ENCODE results near the gene MAP7D1.

Gene MAP7D1

DNA sequence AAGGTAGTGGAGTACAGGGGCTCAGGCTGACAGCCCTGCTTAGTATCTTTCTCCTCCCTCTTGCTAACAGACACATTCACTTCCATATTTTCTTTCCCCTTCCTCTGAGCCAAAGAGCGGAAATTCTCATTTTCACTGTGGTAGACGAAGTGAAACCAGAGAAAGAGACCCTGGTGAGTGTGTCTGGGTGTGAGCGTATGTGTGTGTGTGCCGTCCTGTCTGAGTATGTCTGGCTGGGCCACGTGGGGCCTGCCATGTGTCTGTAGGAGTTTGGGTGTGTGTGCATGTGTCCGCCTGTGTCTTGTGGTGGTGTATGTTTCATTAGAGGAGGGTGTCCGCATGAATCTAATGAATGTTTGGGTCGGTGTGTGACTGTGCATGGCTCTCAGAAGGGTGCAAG, 32.6 kb upstream of the MAP7D1 start:
- H3K36me3 Mint-ChIP-seq = no peaks in the 10 kb centered on the region
- H3K27me3 Mint-ChIP-seq = peaks cover 12% of the 10 kb centered on the region

DNA sequence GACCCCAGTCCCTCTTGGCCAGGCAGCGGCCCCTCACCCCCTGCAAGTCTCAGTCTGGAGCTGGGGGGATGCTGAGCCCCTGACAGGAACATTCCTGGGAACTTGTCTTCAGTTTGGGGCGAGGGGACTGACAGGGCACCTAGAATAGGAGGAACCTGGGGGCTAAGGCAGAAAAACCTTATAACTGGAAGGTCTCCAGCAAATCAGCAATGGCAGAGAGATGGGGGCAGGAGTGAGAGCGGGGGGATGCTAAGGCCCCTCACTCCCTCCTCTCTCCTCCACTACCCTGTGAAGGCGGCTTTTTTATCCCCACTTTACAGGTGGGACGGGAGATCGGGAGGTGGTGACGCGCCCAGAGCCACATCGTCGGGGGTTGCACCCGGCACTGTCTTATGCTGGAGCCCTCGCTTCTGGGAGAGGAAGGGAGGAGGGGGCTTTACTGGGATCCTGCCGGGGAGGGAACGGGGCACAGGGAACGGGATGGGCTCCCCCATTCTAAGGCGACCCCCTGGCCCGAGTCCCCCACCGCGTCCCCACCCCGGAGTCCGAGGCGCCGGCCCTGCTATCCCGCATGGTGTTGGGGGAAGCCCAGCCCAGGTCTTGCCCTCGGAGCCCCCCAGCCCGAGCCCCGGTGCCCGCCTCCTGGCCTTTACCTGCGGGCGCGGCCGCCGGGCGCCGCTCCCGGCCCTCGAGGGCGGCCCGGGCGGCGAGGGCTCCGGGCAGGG, 31.4 kb upstream of the MAP7D1 start:
- peaks cover 29% of the 10 kb centered on the region for H3K4me1 Mint-ChIP-seq (ENCODE audit: low read depth)
- H3K27me3 Mint-ChIP-seq = peaks cover 12% of the 10 kb centered on the region
- H3K9me3 Mint-ChIP-seq (ENCODE audit: low read depth) = no peaks in the 10 kb centered on the region
- H3K36me3 Mint-ChIP-seq = no peaks in the 10 kb centered on the region
- peak overlapping the region; percentile 75 for H3K4me3 Mint-ChIP-seq
- H3K27ac Mint-ChIP-seq = peak overlapping the region; percentile 22

More for the DNA sequence above, 32.6 kb upstream of the MAP7D1 start:
- Mint-ChIP-seq H3K4me1 (ENCODE audit: low read depth) (peaks cover 29% of the 10 kb centered on the region), H3K4me3 (peak overlapping the region; percentile 63), H3K9me3 (ENCODE audit: low read depth) (no peaks in the 10 kb centered on the region), H3K27ac (peak overlapping the region; percentile 66)

DNA sequence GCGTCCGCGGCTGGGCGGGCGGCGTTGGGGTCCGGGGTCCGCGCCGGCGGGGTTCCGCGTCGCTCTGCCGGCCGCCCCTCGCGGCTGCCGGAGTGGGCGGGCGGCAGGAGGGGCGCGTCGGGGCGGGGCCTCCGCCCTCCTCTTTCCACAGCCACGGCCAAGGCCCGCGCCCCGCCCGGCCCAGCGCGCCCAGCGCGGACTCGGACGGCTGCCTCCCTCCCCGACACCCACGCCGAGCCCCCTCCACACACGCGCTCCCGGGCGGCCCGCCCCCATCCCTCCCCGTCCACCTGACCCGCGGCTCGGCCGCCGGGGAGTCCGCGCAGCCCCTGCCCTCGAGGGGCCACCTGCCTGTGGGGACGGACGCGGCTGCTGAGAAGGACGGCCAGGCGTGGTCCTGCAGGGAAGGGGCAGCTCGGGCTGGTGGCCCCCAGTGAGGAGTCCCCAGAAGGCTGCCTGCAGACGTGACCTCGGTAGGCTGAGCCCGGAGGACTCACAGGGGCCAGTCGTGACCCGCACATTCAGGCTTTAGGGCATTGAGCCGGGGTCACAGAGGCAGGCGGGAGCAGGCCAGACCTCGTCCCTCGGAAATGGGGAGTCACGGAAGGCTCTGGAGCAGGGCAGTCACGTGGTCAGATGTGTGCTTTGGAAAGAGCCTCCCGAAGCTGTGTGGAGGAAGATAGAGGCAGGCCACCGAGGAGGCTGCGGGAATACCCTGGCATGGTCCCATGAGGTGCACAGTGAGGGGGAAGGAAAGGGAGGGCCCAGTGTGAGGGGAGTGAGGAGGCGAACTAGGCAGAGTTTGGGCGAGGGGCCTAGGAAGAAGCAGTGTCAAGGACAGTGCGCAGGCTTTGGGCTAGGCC, 30.6 kb upstream of the MAP7D1 start, which contains the start of gene COL8A2:
Gene COL8A2, minus strand, starts transcription at position 94 of the 863 bp plus-strand sequence. CDS start 24,980 bp downstream, outside the sequence.
- H3K4me1 Mint-ChIP-seq (ENCODE audit: low read depth) = peaks cover 29% of the 10 kb centered on the region
- H3K27me3 Mint-ChIP-seq = peaks cover 12% of the 10 kb centered on the region
- peak within 1 kb of the TSS; percentile 58 for H3K27ac Mint-ChIP-seq
- H3K9me3 Mint-ChIP-seq (ENCODE audit: low read depth) = no peaks in the 10 kb centered on the region
- H3K36me3 Mint-ChIP-seq = no peaks in the 10 kb centered on the region
- H3K4me3 Mint-ChIP-seq = peak within 1 kb of the TSS; percentile 77

DNA sequence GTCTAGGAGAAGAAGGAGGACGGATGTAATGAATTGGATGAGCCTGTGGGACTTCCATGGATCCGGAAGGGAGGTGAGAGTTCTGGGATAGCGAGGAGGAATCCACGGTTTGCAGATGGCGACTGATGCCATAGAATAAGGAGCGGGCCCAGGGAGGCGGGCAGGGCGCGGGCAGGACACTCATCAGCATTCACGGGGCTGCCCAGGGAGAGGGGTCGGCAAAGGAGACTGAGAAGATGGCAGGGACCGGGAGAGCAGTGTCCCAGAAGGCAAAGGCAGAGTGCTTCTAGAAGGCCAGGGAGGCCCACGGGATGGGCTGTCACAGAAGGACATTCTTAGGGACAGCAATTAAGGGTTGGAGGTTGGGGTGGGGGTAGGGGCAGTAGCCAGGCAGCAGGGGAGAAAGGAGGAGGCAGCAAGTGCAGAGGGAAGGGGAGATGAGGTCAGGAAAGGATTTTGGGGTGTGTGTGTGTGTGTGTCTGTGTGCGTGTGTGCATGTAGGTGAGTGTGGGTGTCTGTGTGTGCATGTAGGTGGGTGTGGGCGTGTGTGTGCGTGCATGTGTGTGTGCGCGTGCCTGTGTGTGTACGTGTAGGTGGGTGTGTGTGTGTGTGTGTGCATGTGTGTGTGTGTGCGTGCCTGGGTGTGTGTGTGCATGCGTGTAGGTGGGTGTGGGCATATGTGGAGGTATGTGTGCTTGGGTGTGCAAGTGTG, 29.8 kb upstream of the MAP7D1 start:
- H3K4me1 Mint-ChIP-seq (ENCODE audit: low read depth) = peaks cover 29% of the 10 kb centered on the region
- H3K9me3 Mint-ChIP-seq (ENCODE audit: low read depth) = no peaks in the 10 kb centered on the region
- no peaks in the 10 kb centered on the region for H3K36me3 Mint-ChIP-seq
- peak overlapping the region; percentile 77 for H3K4me3 Mint-ChIP-seq
- no peak overlapping the region for H3K27ac Mint-ChIP-seq
- peaks cover 12% of the 10 kb centered on the region for H3K27me3 Mint-ChIP-seq

DNA sequence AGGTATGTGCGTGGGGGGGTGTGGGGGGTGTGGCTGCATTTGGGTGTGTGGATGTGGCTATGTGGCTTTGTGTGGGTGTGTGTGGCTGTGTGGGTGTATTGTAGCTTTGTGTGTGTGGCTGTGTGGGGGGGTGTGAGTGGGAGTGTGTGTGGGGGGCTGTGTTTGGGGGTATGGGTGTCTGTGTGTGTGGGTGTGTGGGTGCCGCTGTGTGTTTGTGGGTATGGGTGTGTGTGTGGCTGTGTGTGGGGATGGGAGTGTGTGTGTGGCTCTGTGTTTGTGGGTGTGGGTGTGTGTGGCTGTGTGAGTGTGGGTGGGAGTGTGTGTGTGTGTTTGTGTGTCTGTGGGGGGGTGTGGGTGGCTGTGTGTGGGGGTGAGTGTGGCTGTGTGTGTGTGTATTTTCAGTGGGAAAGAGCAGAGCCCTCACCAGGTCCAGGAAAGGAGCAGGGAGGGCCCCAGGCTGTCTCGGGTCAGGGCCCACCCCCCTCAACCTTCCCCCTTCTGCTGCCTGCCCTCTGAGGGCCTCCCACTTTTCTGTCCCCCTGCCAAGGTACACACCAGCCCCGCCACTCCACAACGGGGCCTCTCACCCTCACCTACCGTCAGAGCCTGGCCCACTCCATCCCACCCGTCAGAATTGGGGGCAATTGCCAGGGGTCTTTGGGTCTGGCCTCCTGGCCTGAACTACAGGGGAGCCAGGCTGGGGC, 29.0 kb upstream of the MAP7D1 start:
- Mint-ChIP-seq H3K36me3 (no peaks in the 10 kb centered on the region), H3K27me3 (peaks cover 12% of the 10 kb centered on the region), H3K27ac (no peak overlapping the region), H3K9me3 (ENCODE audit: low read depth) (no peaks in the 10 kb centered on the region), H3K4me3 (no peak overlapping the region), H3K4me1 (ENCODE audit: low read depth) (peaks cover 29% of the 10 kb centered on the region)

DNA sequence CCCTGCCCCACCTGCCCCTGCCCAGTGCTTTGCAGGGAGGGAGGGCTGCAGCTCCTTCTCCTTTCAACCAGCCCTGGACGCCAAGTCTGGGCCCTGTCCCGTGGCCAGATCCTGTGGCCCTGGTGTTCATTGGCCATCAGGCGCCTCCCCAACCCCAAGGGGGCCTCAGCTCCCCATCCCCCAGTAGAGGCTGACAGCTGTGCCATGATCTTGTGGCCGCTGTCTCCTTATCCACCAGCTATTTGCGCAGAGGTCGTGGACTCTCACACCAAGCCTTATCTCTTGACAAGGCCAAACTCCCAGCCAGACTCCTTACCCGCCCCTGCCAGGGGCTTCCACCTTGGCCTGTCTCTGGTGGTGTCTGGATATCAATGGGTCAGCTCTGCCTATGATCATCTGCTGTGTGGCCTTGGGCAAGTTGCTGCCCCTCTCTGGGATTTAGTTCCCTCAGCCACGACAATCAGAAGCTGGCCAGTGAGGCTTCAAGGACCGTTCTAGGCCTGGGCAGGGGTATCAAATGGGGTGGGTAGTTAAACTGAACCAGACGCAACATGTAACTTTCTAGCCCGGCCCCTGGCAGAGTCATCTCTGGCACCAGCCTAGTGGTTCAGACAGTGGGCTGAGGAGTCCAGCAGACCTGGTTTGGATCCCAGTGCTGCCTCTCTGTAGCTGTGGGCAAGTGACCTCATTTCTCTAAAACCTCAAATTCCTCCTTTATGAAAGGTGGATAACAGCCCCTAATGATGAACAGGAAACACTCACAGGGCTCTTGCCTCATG, 27.6 kb upstream of the MAP7D1 start:
- Mint-ChIP-seq H3K4me3 (no peak overlapping the region), H3K36me3 (no peaks in the 10 kb centered on the region), H3K9me3 (ENCODE audit: low read depth) (no peaks in the 10 kb centered on the region), H3K27ac (no peak overlapping the region), H3K27me3 (peaks cover 5% of the 10 kb centered on the region), H3K4me1 (ENCODE audit: low read depth) (peaks cover 19% of the 10 kb centered on the region)

DNA sequence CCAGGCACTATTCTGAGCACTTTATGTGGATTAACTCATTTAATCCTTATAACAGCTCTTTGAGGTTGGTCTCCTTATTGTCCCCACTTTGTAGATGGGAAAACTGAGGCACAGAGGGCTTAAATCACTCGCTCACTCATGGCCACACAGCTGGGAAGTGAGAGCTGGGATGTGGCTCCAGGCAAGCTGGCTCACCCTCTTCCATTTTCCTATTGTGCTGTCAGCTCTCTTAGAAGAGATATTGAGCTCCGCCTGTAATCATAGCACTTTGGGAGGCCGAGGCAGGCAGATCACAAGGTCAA, 27.1 kb upstream of the MAP7D1 start:
- Mint-ChIP-seq H3K4me3 (no peak overlapping the region), H3K27me3 (peaks cover 2% of the 10 kb centered on the region), H3K27ac (no peak overlapping the region), H3K9me3 (ENCODE audit: low read depth) (no peaks in the 10 kb centered on the region), H3K4me1 (ENCODE audit: low read depth) (peaks cover 17% of the 10 kb centered on the region), H3K36me3 (no peaks in the 10 kb centered on the region)

DNA sequence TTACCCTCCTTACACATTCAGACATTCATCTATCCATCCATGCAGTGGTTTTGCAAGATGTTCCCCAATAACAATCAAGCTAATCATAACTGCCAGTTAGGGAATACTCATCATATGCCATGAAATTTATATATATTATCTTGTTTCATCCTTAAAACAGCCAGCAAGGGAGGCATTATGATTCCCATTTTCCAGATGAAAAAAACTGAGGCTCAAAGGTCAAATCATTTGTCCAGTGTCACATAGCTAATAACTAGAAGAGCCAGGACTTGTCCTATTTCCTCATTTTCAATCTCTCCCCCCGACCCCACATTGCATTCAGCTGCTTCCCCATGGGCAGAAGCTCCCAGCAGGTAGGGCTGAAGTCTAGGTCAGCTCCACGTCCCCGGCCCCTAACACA, 23.9 kb upstream of the MAP7D1 start:
- Mint-ChIP-seq H3K4me1 (ENCODE audit: low read depth) (peaks cover 8% of the 10 kb centered on the region), H3K27ac (no peak overlapping the region), H3K27me3 (no peaks in the 10 kb centered on the region), H3K4me3 (no peak overlapping the region), H3K36me3 (no peaks in the 10 kb centered on the region), H3K9me3 (ENCODE audit: low read depth) (no peaks in the 10 kb centered on the region)

DNA sequence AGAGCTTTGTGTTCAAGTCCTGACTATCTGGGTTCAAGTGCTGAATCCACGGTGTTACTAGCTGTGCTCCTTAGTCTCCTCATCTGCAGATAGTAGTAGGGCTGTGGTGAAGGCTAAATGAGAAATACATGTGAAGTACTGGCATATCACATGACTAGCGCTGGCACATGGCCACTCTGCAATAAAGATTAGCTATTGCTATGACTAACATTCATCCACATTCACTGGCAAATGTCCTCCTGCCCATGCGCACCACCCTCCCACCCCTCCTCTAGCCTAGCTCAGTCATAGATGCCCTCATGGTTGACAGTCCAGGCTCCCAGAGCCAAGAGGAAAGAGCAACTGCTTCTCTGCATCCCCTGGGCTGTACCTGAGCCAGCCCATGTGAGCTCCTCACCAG, 22.5 kb upstream of the MAP7D1 start:
- no peaks in the 10 kb centered on the region for H3K9me3 Mint-ChIP-seq (ENCODE audit: low read depth)
- peaks cover 8% of the 10 kb centered on the region for H3K4me1 Mint-ChIP-seq (ENCODE audit: low read depth)
- H3K27ac Mint-ChIP-seq = no peak overlapping the region
- peaks cover 3% of the 10 kb centered on the region for H3K36me3 Mint-ChIP-seq
- H3K27me3 Mint-ChIP-seq = no peaks in the 10 kb centered on the region
- no peak overlapping the region for H3K4me3 Mint-ChIP-seq

DNA sequence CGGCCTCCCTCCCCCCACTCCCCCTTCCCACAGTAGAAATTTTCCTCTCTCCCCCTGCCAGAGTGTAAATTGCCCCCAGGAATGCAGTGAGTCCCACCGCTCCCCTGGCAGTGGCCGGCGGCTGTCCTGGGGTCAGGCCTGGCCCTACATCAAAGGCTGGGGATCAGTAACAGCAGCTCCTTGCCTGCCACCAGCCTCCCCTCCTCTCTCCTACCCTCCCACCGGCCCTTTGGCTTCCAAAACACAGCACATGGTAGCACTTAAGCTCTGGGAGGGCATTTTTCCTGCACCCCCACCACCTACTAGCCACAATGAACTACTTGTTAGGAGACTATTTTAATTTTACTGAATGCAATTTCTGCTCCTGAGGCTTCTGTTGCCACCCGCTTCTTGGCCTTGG, 21.9 kb upstream of the MAP7D1 start:
- no peak overlapping the region for H3K4me3 Mint-ChIP-seq
- H3K9me3 Mint-ChIP-seq (ENCODE audit: low read depth) = no peaks in the 10 kb centered on the region
- H3K27me3 Mint-ChIP-seq = no peaks in the 10 kb centered on the region
- H3K27ac Mint-ChIP-seq = no peak overlapping the region
- peaks cover 3% of the 10 kb centered on the region for H3K36me3 Mint-ChIP-seq
- peaks cover 8% of the 10 kb centered on the region for H3K4me1 Mint-ChIP-seq (ENCODE audit: low read depth)

DNA sequence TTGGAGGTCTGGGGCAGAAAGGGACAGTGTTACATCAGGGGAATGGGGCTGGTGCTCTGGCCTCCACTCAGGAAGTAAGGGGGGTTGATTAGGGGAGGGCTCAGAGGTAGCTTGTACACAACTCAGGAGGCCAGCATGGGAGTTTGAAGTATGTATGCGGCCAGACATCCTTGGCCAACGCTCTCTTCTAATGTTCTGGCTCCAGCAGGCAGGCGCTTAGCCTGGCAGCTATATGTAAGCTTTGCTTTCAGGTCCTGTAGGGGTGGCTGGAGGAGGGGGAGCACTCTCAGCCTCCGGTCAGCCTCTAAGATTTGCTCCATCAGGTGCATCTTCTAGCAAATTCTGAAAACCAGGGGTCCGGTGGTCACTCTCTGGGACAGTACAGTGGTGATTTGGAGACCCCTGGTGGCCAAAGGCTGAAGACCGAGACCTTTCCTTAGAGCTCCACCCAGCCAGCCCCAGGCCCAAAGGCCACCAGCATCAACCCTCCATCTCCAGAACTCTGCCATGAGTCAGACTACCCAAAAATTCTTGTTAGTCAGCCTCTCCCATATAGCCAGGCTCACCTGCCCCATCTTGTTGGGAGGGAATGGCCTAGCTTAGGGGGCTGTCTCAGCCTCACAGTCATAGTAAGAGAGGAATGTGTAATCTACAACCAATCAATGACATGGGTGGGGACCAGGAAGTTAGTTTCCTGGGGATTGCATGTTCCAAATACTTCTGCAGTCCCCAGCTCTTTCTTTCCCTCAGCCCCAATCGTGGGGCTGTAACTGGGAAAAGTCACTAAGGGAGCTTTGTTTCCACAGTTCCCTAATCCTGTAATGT, 21.2 kb upstream of the MAP7D1 start:
- no peaks in the 10 kb centered on the region for H3K9me3 Mint-ChIP-seq (ENCODE audit: low read depth)
- H3K27ac Mint-ChIP-seq = peak overlapping the region; percentile 42
- H3K36me3 Mint-ChIP-seq = peaks cover 3% of the 10 kb centered on the region
- H3K27me3 Mint-ChIP-seq = no peaks in the 10 kb centered on the region
- no peak overlapping the region for H3K4me3 Mint-ChIP-seq
- H3K4me1 Mint-ChIP-seq (ENCODE audit: low read depth) = peaks cover 8% of the 10 kb centered on the region

DNA sequence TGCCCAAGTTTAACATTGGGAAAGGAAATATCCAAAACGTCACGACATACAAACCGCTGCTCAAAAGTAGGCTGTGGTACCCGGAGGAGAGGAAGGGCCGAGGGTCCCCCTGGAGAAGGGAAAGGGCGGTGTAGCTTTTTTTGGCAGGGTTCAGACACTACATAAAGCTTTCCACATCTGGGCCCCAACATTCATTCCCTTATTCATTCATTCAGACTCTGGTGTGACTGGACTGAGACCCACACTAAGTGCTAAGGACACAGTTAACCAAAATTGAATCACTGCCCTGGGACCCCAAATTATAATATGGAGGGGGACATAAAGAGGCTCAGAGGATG, 20.7 kb upstream of the MAP7D1 start:
- peaks cover 8% of the 10 kb centered on the region for H3K4me1 Mint-ChIP-seq (ENCODE audit: low read depth)
- H3K9me3 Mint-ChIP-seq (ENCODE audit: low read depth) = no peaks in the 10 kb centered on the region
- peak overlapping the region; percentile 42 for H3K27ac Mint-ChIP-seq
- peaks cover 3% of the 10 kb centered on the region for H3K36me3 Mint-ChIP-seq
- H3K27me3 Mint-ChIP-seq = no peaks in the 10 kb centered on the region
- H3K4me3 Mint-ChIP-seq = no peak overlapping the region

DNA sequence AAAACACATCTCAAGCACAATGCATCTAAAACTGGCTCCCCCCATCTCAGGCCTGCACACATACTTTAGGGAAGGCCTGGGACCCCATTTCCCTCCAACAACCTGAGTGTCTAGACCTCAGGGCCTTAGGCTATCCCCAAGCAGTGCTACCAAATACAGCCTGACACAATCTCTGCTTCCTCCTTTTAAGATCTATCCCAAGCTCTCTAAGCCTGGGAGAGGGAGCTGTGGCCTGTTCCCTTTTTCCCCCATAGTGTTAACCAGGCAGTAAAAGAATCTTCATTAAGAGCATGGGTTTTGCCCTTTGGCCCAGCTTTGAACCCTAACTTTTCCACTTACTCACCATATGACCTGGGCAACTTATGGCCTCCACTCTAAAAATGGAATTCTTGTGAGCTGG, 20.2 kb upstream of the MAP7D1 start:
- H3K27ac Mint-ChIP-seq = peak overlapping the region; percentile 22
- H3K9me3 Mint-ChIP-seq (ENCODE audit: low read depth) = no peaks in the 10 kb centered on the region
- no peak overlapping the region for H3K4me3 Mint-ChIP-seq
- peaks cover 11% of the 10 kb centered on the region for H3K4me1 Mint-ChIP-seq (ENCODE audit: low read depth)
- peaks cover 3% of the 10 kb centered on the region for H3K36me3 Mint-ChIP-seq
- H3K27me3 Mint-ChIP-seq = no peaks in the 10 kb centered on the region
